GM19324 (cell line): Measurements from ENCODE around the gene UCK1.

Experiments
- ATAC-seq: cut with Tn5 transposase; IDR thresholded peaks from one replicate; pipeline ENCODE4 v1.9.1; 2021; ENCODE audit warnings: mild to moderate bottlenecking, moderate library complexity; ENCODE audit not compliant: unreplicated experiment, low FRiP score

Gene UCK1

GRCh38 chr9:131480258-131480657 lies 50.8 kb downstream of the UCK1 start:
- no peak for ATAC-seq

- no peak for ATAC-seq
Observed at GRCh38 chr9:131478911-131479310, 52.2 kb downstream of the UCK1 start.

GRCh38 chr9:131478421-131478868 lies 52.6 kb downstream of the UCK1 start:
- no peak for ATAC-seq

- no peak for ATAC-seq
Observed at GRCh38 chr9:131477816-131478419, 53.1 kb downstream of the UCK1 start.

- ATAC-seq: no peak
Observed at GRCh38 chr9:131477367-131477766, 53.7 kb downstream of the UCK1 start.

GRCh38 chr9:131476777-131477345 lies 54.2 kb downstream of the UCK1 start:
- no peak for ATAC-seq

- ATAC-seq: no peak
Observed at GRCh38 chr9:131475956-131476776, 54.9 kb downstream of the UCK1 start.

GRCh38 chr9:131475111-131475955 lies 55.7 kb downstream of the UCK1 start:
- no peak for ATAC-seq

GRCh38 chr9:131474711-131475110 lies 56.4 kb downstream of the UCK1 start:
- ATAC-seq: no peak

- no peak for ATAC-seq
Observed at GRCh38 chr9:131473891-131474290, 57.2 kb downstream of the UCK1 start.
